CD4-positive, alpha-beta T cell treated with Interleukin-10 for 1 hour (primary cell): ENCODE data around the gene CRYGN.

Experiments
- DNase-seq: peaks from one replicate; pipeline ENCODE4 v3.0.0-alpha.2; 2020

CRYGN gene

GRCh38 chr7:151405056-151405455 is 34.9 kb downstream of the CRYGN start:
- no peak for DNase-seq

- peak; percentile 25 for DNase-seq
Measured at GRCh38 chr7:151404216-151405011, 35.5 kb downstream of the CRYGN start.

GRCh38 chr7:151403764-151404163 is 36.2 kb downstream of the CRYGN start:
- DNase-seq, result no peak

GRCh38 chr7:151402029-151402835 is 37.7 kb downstream of the CRYGN start:
- DNase-seq, result no peak

- DNase-seq, result peak; percentile 36
Measured at GRCh38 chr7:151400626-151401315, 39.2 kb downstream of the CRYGN start.

GRCh38 chr7:151399906-151400305 is 40.0 kb downstream of the CRYGN start:
- DNase-seq, result no peak

- no peak for DNase-seq
Measured at GRCh38 chr7:151399305-151399601, 40.7 kb downstream of the CRYGN start.

- no peak for DNase-seq
Measured at GRCh38 chr7:151398446-151399304, 41.3 kb downstream of the CRYGN start.

- DNase-seq, result no peak
Measured at GRCh38 chr7:151397026-151397425, 42.9 kb downstream of the CRYGN start.

GRCh38 chr7:151396328-151396970 is 43.5 kb downstream of the CRYGN start:
- no peak for DNase-seq

- DNase-seq, result no peak
Measured at GRCh38 chr7:151395036-151395367, 44.9 kb downstream of the CRYGN start.

GRCh38 chr7:151394076-151395035 is 45.6 kb downstream of the CRYGN start:
- no peak for DNase-seq

GRCh38 chr7:151393031-151393977 is 46.6 kb downstream of the CRYGN start:
- DNase-seq, result no peak

- DNase-seq, result no peak
Measured at GRCh38 chr7:151392426-151392825, 47.5 kb downstream of the CRYGN start.

- DNase-seq, result no peak
Measured at GRCh38 chr7:151392002-151392401, 47.9 kb downstream of the CRYGN start.

- no peak for DNase-seq
Measured at GRCh38 chr7:151391358-151391730, 48.6 kb downstream of the CRYGN start.

GRCh38 chr7:151390598-151391357 is 49.2 kb downstream of the CRYGN start:
- no peak for DNase-seq

- no peak for DNase-seq
Measured at GRCh38 chr7:151389768-151390597, 50.0 kb downstream of the CRYGN start.
